ENCODE measurements around the gene LYSMD4.

The LYSMD4 gene

GRCh38 chr15:99696096-99696495 lies 37.1 kb downstream of the LYSMD4 start:
- Mint-ChIP-seq H3K9me3 (no peaks in the 10 kb centered on the region), H3K27ac (no peak overlapping the region), H3K4me3 (no peak overlapping the region), H3K36me3 (ENCODE audit: low read depth) (peaks cover 52% of the 10 kb centered on the region), H3K4me1 (no peaks in the 10 kb centered on the region), H3K27me3 (ENCODE audit: low read depth, poor library complexity) (no peaks in the 10 kb centered on the region)
- no peak for DNase-seq
- no peak for TF ChIP-seq CTCF (IDR thresholded peaks at IDR 0.05)

- Mint-ChIP-seq H3K27ac (no peak overlapping the region), H3K4me3 (no peak overlapping the region), H3K9me3 (peaks cover 5% of the 10 kb centered on the region), H3K36me3 (ENCODE audit: low read depth) (peaks cover 83% of the 10 kb centered on the region), H3K27me3 (ENCODE audit: low read depth, poor library complexity) (no peaks in the 10 kb centered on the region), H3K4me1 (no peaks in the 10 kb centered on the region)
- no peak for TF ChIP-seq CTCF (IDR thresholded peaks at IDR 0.05)
- DNase-seq, result no peak
These were observed 40.4 kb downstream of the LYSMD4 start for GRCh38 chr15:99692825-99693224.

GRCh38 chr15:99686290-99686689 lies 46.9 kb downstream of the LYSMD4 start:
- H3K27me3 Mint-ChIP-seq (ENCODE audit: low read depth, poor library complexity), result no peaks in the 10 kb centered on the region
- no peak for TF ChIP-seq CTCF (IDR thresholded peaks at IDR 0.05)
- no peaks in the 10 kb centered on the region for H3K4me1 Mint-ChIP-seq
- peaks cover 94% of the 10 kb centered on the region for H3K36me3 Mint-ChIP-seq (ENCODE audit: low read depth)
- peaks cover 47% of the 10 kb centered on the region for H3K9me3 Mint-ChIP-seq
- H3K4me3 Mint-ChIP-seq, result no peak overlapping the region
- DNase-seq, result no peak
- H3K27ac Mint-ChIP-seq, result no peak overlapping the region

- Mint-ChIP-seq H3K36me3 (ENCODE audit: low read depth) (peaks cover 84% of the 10 kb centered on the region), H3K9me3 (peaks cover 46% of the 10 kb centered on the region), H3K27me3 (ENCODE audit: low read depth, poor library complexity) (no peaks in the 10 kb centered on the region), H3K4me3 (no peak overlapping the region), H3K4me1 (no peaks in the 10 kb centered on the region), H3K27ac (no peak overlapping the region)
- TF ChIP-seq CTCF (IDR thresholded peaks at IDR 0.05), result no peak
- DNase-seq, result no peak
These were observed 50.1 kb downstream of the LYSMD4 start for GRCh38 chr15:99683000-99683670.

GRCh38 chr15:99682455-99682854 lies 50.8 kb downstream of the LYSMD4 start:
- H3K4me3 Mint-ChIP-seq, result no peak overlapping the region
- H3K4me1 Mint-ChIP-seq, result no peaks in the 10 kb centered on the region
- no peak for TF ChIP-seq CTCF (IDR thresholded peaks at IDR 0.05)
- H3K27me3 Mint-ChIP-seq (ENCODE audit: low read depth, poor library complexity), result no peaks in the 10 kb centered on the region
- H3K27ac Mint-ChIP-seq, result no peak overlapping the region
- H3K9me3 Mint-ChIP-seq, result peaks cover 39% of the 10 kb centered on the region
- DNase-seq, result no peak
- H3K36me3 Mint-ChIP-seq (ENCODE audit: low read depth), result peaks cover 84% of the 10 kb centered on the region

GRCh38 chr15:99681990-99682389 lies 51.2 kb downstream of the LYSMD4 start:
- Mint-ChIP-seq H3K4me1 (no peaks in the 10 kb centered on the region), H3K4me3 (no peak overlapping the region), H3K27me3 (ENCODE audit: low read depth, poor library complexity) (no peaks in the 10 kb centered on the region), H3K27ac (no peak overlapping the region), H3K9me3 (peaks cover 34% of the 10 kb centered on the region), H3K36me3 (ENCODE audit: low read depth) (peaks cover 84% of the 10 kb centered on the region)
- TF ChIP-seq CTCF (IDR thresholded peaks at IDR 0.05), result no peak
- DNase-seq, result no peak

All from nephron progenitor cell (in vitro differentiated cells).